Rectal smooth muscle tissue (tissue), 1 donor: ENCODE data around the gene CRB3.
"Not testable (repeated sequence)": the region's sequence is repeated elsewhere in the genome, so short reads cannot be mapped to it uniquely, and the experiment has no call there.

Source experiments
- H3K27ac ChIP-seq: one replicate; pipeline ENCODE4 v1.7.0; 2013; ENCODE audit warnings: low read depth, low read length, inconsistent platforms
- H3K27me3 ChIP-seq: one replicate; pipeline ENCODE4 v1.7.0; 2013; ENCODE audit warnings: low read length; ENCODE audit not compliant: control insufficient read depth, insufficient read depth
- H3K36me3 ChIP-seq: one replicate; pipeline ENCODE4 v1.7.0; 2013; ENCODE audit warnings: low read length; ENCODE audit not compliant: control insufficient read depth, insufficient read depth
- H3K4me1 ChIP-seq: one replicate; pipeline ENCODE4 v1.7.0; 2013; ENCODE audit warnings: low read length; ENCODE audit not compliant: control insufficient read depth, insufficient read depth
- H3K4me3 ChIP-seq: one replicate; pipeline ENCODE4 v1.7.0; 2013; ENCODE audit warnings: low read length
- H3K9ac ChIP-seq: one replicate; pipeline ENCODE4 v1.7.0; 2013; ENCODE audit warnings: low read length

The CRB3 gene

GRCh38 chr19:6424939-6425731, 38.9 kb upstream of the CRB3 start:
- peaks cover 5% of the 10 kb centered on the region for H3K36me3 ChIP-seq
- H3K9ac ChIP-seq = no peak overlapping the region
- H3K4me1 ChIP-seq = peaks cover 7% of the 10 kb centered on the region
- peak overlapping the region; percentile 79 for H3K27ac ChIP-seq
- no peaks in the 10 kb centered on the region for H3K27me3 ChIP-seq
- peak overlapping the region; percentile 19 for H3K4me3 ChIP-seq

GRCh38 chr19:6425732-6426620, 38.1 kb upstream of the CRB3 start:
- peaks cover 3% of the 10 kb centered on the region for H3K36me3 ChIP-seq
- H3K9ac ChIP-seq = no peak overlapping the region
- H3K4me3 ChIP-seq = peak overlapping the region; percentile 19
- no peaks in the 10 kb centered on the region for H3K27me3 ChIP-seq
- peak overlapping the region; percentile 79 for H3K27ac ChIP-seq
- peaks cover 7% of the 10 kb centered on the region for H3K4me1 ChIP-seq

GRCh38 chr19:6427131-6427530, 36.9 kb upstream of the CRB3 start:
- Histone ChIP-seq H3K4me1 (peaks cover 7% of the 10 kb centered on the region), H3K27ac (no peak overlapping the region), H3K27me3 (no peaks in the 10 kb centered on the region), H3K36me3 (no peaks in the 10 kb centered on the region), H3K9ac (no peak overlapping the region), H3K4me3 (no peak overlapping the region)

DNA sequence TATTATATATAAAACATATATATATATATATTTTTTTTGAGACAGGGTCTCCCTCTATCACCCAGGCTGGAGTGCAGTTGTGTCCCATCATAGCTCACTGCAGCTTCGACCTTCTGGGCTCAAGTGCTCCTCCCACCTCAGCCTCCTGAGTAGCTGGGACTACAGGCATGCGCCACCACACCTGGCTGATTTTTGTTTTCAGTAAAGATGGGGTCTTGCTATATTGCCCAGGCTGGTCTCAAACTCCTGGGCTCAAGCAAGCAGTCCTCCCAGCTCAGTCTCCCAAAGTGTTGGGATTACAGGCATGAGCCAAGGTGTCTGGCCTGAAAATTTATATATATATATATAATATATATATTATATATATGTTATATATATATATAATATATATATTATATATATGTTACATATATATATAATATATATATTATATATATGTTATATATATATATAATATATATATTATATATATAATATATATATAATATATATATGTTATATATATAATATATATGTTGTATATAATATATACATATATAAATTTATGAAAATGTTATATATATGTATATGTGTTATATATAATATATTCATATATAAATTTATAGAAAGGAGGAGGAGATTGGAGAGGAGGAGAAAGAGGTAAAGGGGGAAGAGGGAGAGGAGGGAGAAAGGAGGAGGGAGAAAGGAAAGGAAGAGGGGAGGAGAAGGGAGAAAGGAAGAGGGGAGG, 35.2 kb upstream of the CRB3 start:
- H3K4me1 ChIP-seq, H3K9ac ChIP-seq, H3K27ac ChIP-seq, H3K27me3 ChIP-seq, H3K36me3 ChIP-seq, H3K4me3 ChIP-seq: not testable (repeated sequence)

DNA sequence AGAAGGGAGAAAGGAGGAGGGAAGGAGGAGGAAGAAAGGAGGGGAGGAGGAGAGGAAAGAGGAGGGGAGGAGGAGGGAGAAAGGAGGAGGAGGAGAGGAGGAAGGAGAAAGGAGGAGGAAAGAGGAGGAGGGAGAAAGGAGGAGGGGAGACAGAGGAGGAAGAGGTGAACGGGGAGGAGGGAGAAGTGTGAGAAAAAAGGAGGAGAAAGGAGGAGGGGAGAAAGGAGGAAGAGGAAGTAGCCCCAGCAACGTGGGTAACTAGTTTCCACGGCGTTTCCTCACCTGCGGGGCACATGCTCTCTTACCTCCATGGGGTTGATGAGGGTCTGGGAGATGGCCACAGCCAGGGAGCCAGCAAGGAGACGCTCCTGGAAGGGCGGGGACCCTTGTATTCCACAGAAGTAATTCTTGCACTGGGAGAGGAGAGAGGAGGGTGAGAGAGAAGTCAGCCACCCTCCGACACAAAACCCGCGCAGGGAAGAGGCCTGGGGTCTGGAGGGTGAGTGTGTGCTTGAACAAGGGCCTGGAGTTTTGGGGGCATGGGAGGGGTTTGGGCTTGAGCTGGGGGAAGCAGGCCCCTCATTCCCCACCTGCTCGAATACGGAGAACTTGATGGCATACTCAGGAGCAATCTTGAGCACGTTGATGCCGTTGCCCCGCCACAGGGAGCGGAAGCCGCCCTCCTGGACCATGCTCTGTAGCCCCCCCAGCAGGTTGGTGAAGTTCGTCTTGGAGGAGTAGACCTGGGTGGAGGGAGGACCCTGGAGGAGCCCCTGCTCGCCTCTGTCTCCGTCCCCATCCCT, 34.5 kb upstream of the CRB3 start:
- Histone ChIP-seq H3K36me3 (no peaks in the 10 kb centered on the region), H3K4me1 (no peaks in the 10 kb centered on the region), H3K4me3 (no peak overlapping the region), H3K9ac (no peak overlapping the region), H3K27ac (no peak overlapping the region), H3K27me3 (no peaks in the 10 kb centered on the region)

DNA sequence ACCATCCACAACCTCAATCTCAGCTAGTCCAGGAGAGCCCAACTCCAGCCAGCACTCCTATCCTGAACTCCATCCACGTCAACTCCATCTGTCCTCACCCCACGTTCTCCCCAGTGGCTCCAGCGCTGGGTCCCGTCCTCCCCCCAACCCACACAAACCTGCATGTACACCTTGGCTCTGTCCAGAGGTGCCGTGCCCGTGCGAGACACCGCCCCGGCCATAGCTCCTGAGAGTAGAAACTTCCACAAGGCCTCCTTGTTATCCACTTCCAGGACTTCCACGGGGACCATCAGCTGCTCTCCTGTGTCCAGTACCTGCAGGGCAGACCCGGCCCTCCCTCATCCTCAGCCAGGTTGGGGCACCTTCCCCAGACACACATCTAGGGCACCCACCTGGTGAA, 32.2 kb upstream of the CRB3 start:
- H3K27me3 ChIP-seq = no peaks in the 10 kb centered on the region
- H3K4me3 ChIP-seq = no peak overlapping the region
- no peak overlapping the region for H3K9ac ChIP-seq
- no peak overlapping the region for H3K27ac ChIP-seq
- no peaks in the 10 kb centered on the region for H3K4me1 ChIP-seq
- no peaks in the 10 kb centered on the region for H3K36me3 ChIP-seq

DNA sequence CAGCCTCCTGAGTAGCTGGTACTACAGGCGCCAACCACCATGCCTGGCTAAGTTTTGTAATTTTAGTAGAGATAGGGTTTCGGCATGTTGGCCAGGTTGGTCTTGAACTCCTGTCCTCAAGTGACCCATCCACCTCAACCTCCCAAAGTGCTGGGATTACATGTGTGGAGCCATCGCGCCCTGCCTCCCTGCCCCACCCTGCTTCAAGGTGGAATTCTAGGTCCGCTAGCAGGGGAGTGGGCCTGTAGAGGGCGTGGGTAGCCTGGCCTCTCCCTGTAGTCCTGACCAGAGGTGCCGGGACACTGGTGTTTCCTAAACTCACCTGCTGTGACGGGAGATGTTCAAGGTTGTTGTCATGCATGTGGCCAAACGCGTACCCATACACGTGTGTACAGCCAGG, 30.9 kb upstream of the CRB3 start:
- no peaks in the 10 kb centered on the region for H3K4me1 ChIP-seq
- H3K9ac ChIP-seq = no peak overlapping the region
- no peaks in the 10 kb centered on the region for H3K36me3 ChIP-seq
- H3K4me3 ChIP-seq = no peak overlapping the region
- H3K27me3 ChIP-seq = no peaks in the 10 kb centered on the region
- H3K27ac ChIP-seq = no peak overlapping the region

- H3K36me3 ChIP-seq = no peaks in the 10 kb centered on the region
- H3K4me1 ChIP-seq = no peaks in the 10 kb centered on the region
- H3K4me3 ChIP-seq = no peak within 1 kb of the TSS
- no peak within 1 kb of the TSS for H3K9ac ChIP-seq
- H3K27me3 ChIP-seq = no peaks in the 10 kb centered on the region
- H3K27ac ChIP-seq = no peak within 1 kb of the TSS
These were observed 30.4 kb upstream of the CRB3 start, which contains the start of gene SLC25A41 for GRCh38 chr19:6433663-6434062. SLC25A41 (minus strand) TSS chr19:6433763; CDS start chr19:6433693, 70 bp downstream.

GRCh38 chr19:6439743-6440142, 24.3 kb upstream of the CRB3 start:
- H3K27me3 ChIP-seq = no peaks in the 10 kb centered on the region

GRCh38 chr19:6440905-6441304, 23.2 kb upstream of the CRB3 start:
- Histone ChIP-seq H3K27me3 (no peaks in the 10 kb centered on the region), H3K27ac (no peak overlapping the region), H3K4me3 (no peak overlapping the region), H3K36me3 (peaks cover 2% of the 10 kb centered on the region), H3K4me1 (no peaks in the 10 kb centered on the region), H3K9ac (no peak overlapping the region)

More at GRCh38 chr19:6439743-6440142, 24.3 kb upstream of the CRB3 start:
- no peak overlapping the region for H3K27ac ChIP-seq
- no peak overlapping the region for H3K9ac ChIP-seq
- no peak overlapping the region for H3K4me3 ChIP-seq
- peaks cover 2% of the 10 kb centered on the region for H3K36me3 ChIP-seq
- no peaks in the 10 kb centered on the region for H3K4me1 ChIP-seq

DNA sequence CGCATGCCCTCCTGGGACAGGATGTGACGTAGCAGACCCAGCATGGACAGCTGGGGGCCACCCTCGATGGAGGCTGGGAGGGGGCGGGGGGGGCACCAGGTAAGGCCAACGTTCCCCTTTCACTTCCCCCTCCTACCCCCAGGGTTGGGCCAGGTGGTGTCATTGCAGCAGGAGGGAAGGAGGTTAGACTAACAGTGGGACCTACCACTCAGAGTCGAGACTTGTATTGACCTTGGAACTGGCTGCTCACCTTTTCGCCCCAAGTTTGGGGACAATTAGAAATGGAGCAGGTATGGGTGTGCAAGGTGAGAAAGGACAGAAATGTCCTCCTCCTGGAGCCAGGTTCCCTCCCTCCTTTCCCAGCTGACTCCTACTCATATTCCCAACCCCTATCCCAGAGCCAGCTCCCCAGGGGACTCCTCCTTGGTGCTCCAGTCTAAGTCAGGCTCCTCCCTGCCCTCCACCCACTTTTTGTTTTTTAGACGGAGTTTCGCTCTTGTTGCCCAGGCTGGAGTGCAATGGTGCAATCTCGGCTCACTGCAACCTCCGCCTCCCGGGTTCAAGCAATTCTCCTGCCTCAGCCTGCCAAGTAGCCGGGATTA, 21.9 kb upstream of the CRB3 start:
- no peak overlapping the region for H3K4me3 ChIP-seq
- peaks cover 2% of the 10 kb centered on the region for H3K36me3 ChIP-seq
- H3K4me1 ChIP-seq = no peaks in the 10 kb centered on the region
- H3K27ac ChIP-seq = no peak overlapping the region
- H3K9ac ChIP-seq = no peak overlapping the region
- H3K27me3 ChIP-seq = no peaks in the 10 kb centered on the region
